Measurements from ENCODE around the gene RELA. TPM values are rescaled to one million over a fixed set of nuclear protein-coding genes. Genes with fewer than 3 reads are reported as not detected.

The RELA gene
- total RNA-seq, 4 donors from 2014 or later, result 61.9 to 73.5 (median 67.5) TPM

GRCh38 chr11:65609665-65610064 is 53.1 kb downstream of the RELA start:
- 75 to 77% methylated on average over 5 of the region's 5 CpGs for WGBS, 2 donors
- DNase-seq (ENCODE audit: low spot score in 2 of 2), result no peak
- H3K4me3 ChIP-seq (ENCODE audit: low read depth, poor library complexity, severe bottlenecking), result no peak overlapping the region
- no peak for TF ChIP-seq POLR2A (IDR thresholded peaks at IDR 0.05)
- no peak for TF ChIP-seq CTCF (IDR thresholded peaks at IDR 0.05)
- intact Hi-C loops (cut with DNase I; ENCODE audit: low total_unique reads), result loop anchor here (5.0 kb wide), 1 partner anchor 32 kb away; the partner anchor contains the start of gene EHBP1L1

GRCh38 chr11:65609229-65609628 is 53.5 kb downstream of the RELA start:
- no peak for DNase-seq (ENCODE audit: low spot score in 2 of 2)
- TF ChIP-seq POLR2A (IDR thresholded peaks at IDR 0.05), result no peak
- no peak for TF ChIP-seq CTCF (IDR thresholded peaks at IDR 0.05)
- WGBS, 2 donors, result 35 to 51% methylated on average over 3 of the region's 3 CpGs
- H3K4me3 ChIP-seq (ENCODE audit: low read depth, poor library complexity, severe bottlenecking), result no peak overlapping the region
- intact Hi-C loops (cut with DNase I; ENCODE audit: low total_unique reads), result no loop called here

GRCh38 chr11:65607614-65608426 is 54.9 kb downstream of the RELA start:
- no peak for TF ChIP-seq POLR2A (IDR thresholded peaks at IDR 0.05)
- TF ChIP-seq CTCF (IDR thresholded peaks at IDR 0.05), result no peak
- WGBS, 2 donors, result 82 to 86% methylated on average over 33 to 35 of the region's 37 CpGs
- H3K4me3 ChIP-seq (ENCODE audit: low read depth, poor library complexity, severe bottlenecking), result no peak overlapping the region
- DNase-seq (ENCODE audit: low spot score in 2 of 2), result no peak
- intact Hi-C loops (cut with DNase I; ENCODE audit: low total_unique reads), result no loop called here

- TF ChIP-seq CTCF (IDR thresholded peaks at IDR 0.05) (no peak), POLR2A (IDR thresholded peaks at IDR 0.05) (no peak)
- intact Hi-C loops (cut with DNase I; ENCODE audit: low total_unique reads), result no loop called here
- peak; percentile 93 to 98 for DNase-seq (ENCODE audit: low spot score in 2 of 2)
- WGBS, 2 donors, result 21 to 30% methylated on average over 60 to 65 of the region's 67 CpGs
- H3K4me3 ChIP-seq (ENCODE audit: low read depth, poor library complexity, severe bottlenecking), result no peak overlapping the region
Observed at GRCh38 chr11:65606876-65607613, 55.7 kb downstream of the RELA start.

GRCh38 chr11:65604258-65604657 is 58.5 kb downstream of the RELA start:
- 94 to 100% methylated on average over 1 of the region's 1 CpG for WGBS, 2 donors
- intact Hi-C loops (cut with DNase I; ENCODE audit: low total_unique reads), result no loop called here
- TF ChIP-seq CTCF (IDR thresholded peaks at IDR 0.05) (no peak), POLR2A (IDR thresholded peaks at IDR 0.05) (no peak)
- no peak for DNase-seq (ENCODE audit: low spot score in 2 of 2)
- H3K4me3 ChIP-seq (ENCODE audit: low read depth, poor library complexity, severe bottlenecking), result no peak overlapping the region

Small RNA genes within 50 kb of the gene (microRNA-seq; reads per million reads assigned to microRNA genes)
- gene MIR4489 (ENCODE audit: borderline number of aligned reads in 1 of 2, borderline replicate concordance in 2 of 2), result 0 reads per million in 2 donors
- gene MIR4690 (ENCODE audit: borderline number of aligned reads in 1 of 2, borderline replicate concordance in 2 of 2), result 0 reads per million in 2 donors

Other genes with a start within 250 kb of the RELA start
- gene NEAT1, start 240.1 kb downstream of the RELA start, total RNA-seq, result 100 to 1,000 TPM; 147 to 645 (median 301) TPM
- over 10,000 TPM in 1 of 4 donors, 1,000 to 10,000 TPM in 3; 5,806 to 14,299 (median 7,416) TPM for gene MALAT1, start 163.9 kb downstream of the RELA start, total RNA-seq
- 100 to 1,000 TPM in 1 of 4 donors, 10 to 100 TPM in 3; 73.1 to 103 (median 89.5) TPM for gene SCYL1, start 137.8 kb downstream of the RELA start, total RNA-seq
- 100 to 1,000 TPM in 2 of 4 donors, 10 to 100 TPM in 2; 71.9 to 113 (median 100) TPM for gene LTBP3, start 104.6 kb downstream of the RELA start, total RNA-seq
- gene ZNRD2, start 92.4 kb downstream of the RELA start, total RNA-seq, result 10 to 100 TPM; 41.9 to 62.9 (median 50.6) TPM
- 10 to 100 TPM; 57.8 to 73.3 (median 61.2) TPM for gene FAM89B, start 90.4 kb downstream of the RELA start, total RNA-seq
- 10 to 100 TPM; 40.5 to 71.0 (median 57.3) TPM for gene EHBP1L1, start 86.9 kb downstream of the RELA start, total RNA-seq
- gene KCNK7, start 67.1 kb downstream of the RELA start, total RNA-seq, result 100 to 1,000 TPM; 168 to 197 (median 184) TPM
- gene MAP3K11, start 48.7 kb downstream of the RELA start, total RNA-seq, result 10 to 100 TPM; 31.6 to 40.0 (median 39.1) TPM
- 10 to 100 TPM; 24.1 to 44.1 (median 34.4) TPM for gene PCNX3, start 47.1 kb downstream of the RELA start, total RNA-seq
- 10 to 100 TPM; 25.3 to 34.4 (median 28.6) TPM for gene SIPA1, start 24.8 kb downstream of the RELA start, total RNA-seq
- 10 to 100 TPM; 68.9 to 96.0 (median 85.7) TPM for gene KAT5, start 49.3 kb upstream of the RELA start, total RNA-seq
- gene RNASEH2C, start 57.9 kb upstream of the RELA start, total RNA-seq, result 10 to 100 TPM; 29.7 to 73.7 (median 57.4) TPM
- 10 to 100 TPM; 32.2 to 44.3 (median 39.7) TPM for gene AP5B1, start 118.1 kb upstream of the RELA start, total RNA-seq
- gene OVOL1, start 124.1 kb upstream of the RELA start, total RNA-seq, result 100 to 1,000 TPM in 2 of 4 donors, 10 to 100 TPM in 2; 74.8 to 159 (median 105) TPM
- gene SNX32, start 171.0 kb upstream of the RELA start, total RNA-seq, result under 1 TPM; 0.21 to 0.99 (median 0.67) TPM
- gene CFL1, start 195.3 kb upstream of the RELA start, total RNA-seq, result 100 to 1,000 TPM; 417 to 706 (median 504) TPM
- gene MUS81, start 197.5 kb upstream of the RELA start, total RNA-seq, result 10 to 100 TPM; 29.3 to 38.1 (median 37.1) TPM
- gene EFEMP2, start 209.9 kb upstream of the RELA start, total RNA-seq, result 10 to 100 TPM; 12.0 to 29.8 (median 16.3) TPM
- gene CTSW, start 216.9 kb upstream of the RELA start, total RNA-seq, result under 1 TPM in 3 of 4 donors, not detected in 1; 0.29 to 0.55 (median 0.29) TPM
- gene FIBP, start 225.6 kb upstream of the RELA start, total RNA-seq, result 100 to 1,000 TPM in 2 of 4 donors, 10 to 100 TPM in 2; 69.4 to 103 (median 86.2) TPM
- gene CCDC85B, start 227.8 kb upstream of the RELA start, total RNA-seq, result 10 to 100 TPM; 44.9 to 61.0 (median 53.1) TPM
- gene FOSL1, start 237.5 kb upstream of the RELA start, total RNA-seq, result 1 to 10 TPM; 2.4 to 7.5 (median 5.3) TPM

Measured in lower leg skin (tissue), 4 donors.